Endothelial cell of umbilical vein (primary cell): ENCODE results near the gene AFDN.

Source experiments
- CTCF ChIP-seq, 2 donors: IDR thresholded peaks; 1 replicate in 1 of 2; 2 replicates in 1 of 2; pipeline ENCODE4 v1.5.1; 2011; ENCODE audit warnings: low read length in 2 of 2, mild to moderate bottlenecking in 2 of 2, moderate library complexity in 2 of 2, control low read depth in 1 of 2, inconsistent platforms in 1 of 2, low read depth in 1 of 2; ENCODE audit not compliant: insufficient read depth in 1 of 2; ENCODE audit errors: extremely low read depth in 1 of 2
- EZH2 ChIP-seq: IDR thresholded peaks from 2 replicates; pipeline ENCODE4 v1.6.1; 2012; ENCODE audit warnings: borderline replicate concordance, low read depth, mild to moderate bottlenecking, moderate library complexity, low read length, inconsistent platforms; ENCODE audit not compliant: severe bottlenecking
- MAX ChIP-seq: IDR thresholded peaks from 2 replicates; pipeline ENCODE4 v1.6.1; 2011; ENCODE audit not compliant: insufficient read depth, insufficient read length

GRCh38 chr6:167827583-167828324 is 1.0 kb downstream of the AFDN start:
- no peak for TF ChIP-seq MAX
- TF ChIP-seq CTCF (IDR thresholded peaks at IDR 0.05; ENCODE audit: extremely low read depth in 1 of 2, insufficient read depth in 1 of 2, low read depth in 1 of 2, low read length in 2 of 2), result no peak
- TF ChIP-seq EZH2, result no peak
